Ovary (tissue), 3 donors: ENCODE results near the gene ANKRD33.

Experiments
- CTCF ChIP-seq, 3 donors: fragments of 450-650 bp in 2 of 3; fragments of 200-600 bp in 1 of 3; IDR thresholded peaks; one replicate each; pipeline versions ENCODE4 v1.5.1 to v1.8.0; 2016 to 2022; ENCODE audit warnings: antibody characterized with exemption in 3 of 3, mild to moderate bottlenecking in 1 of 3
- POLR2A ChIP-seq: fragments of 450-650 bp; IDR thresholded peaks from one replicate; pipeline ENCODE4 v1.6.1; 2017; ENCODE audit warnings: antibody characterized with exemption, mild to moderate bottlenecking, moderate library complexity
- donor health status: DM: no; HTN: no; CAD: no.

GRCh38 chr12:51915951-51916350 lies 28.0 kb downstream of the ANKRD33 start:
- TF ChIP-seq CTCF (IDR thresholded peaks at IDR 0.05) (no peak), POLR2A (no peak)
